8988T (cell line): ENCODE results near the gene CTXND1.
"Not testable (repeated sequence)": the region's sequence is repeated elsewhere in the genome, so short reads cannot be mapped to it uniquely, and the experiment has no call there.

Source experiments
- DNase-seq: peaks from one replicate; pipeline ENCODE4 v3.0.0; 2011

CTXND1 gene

GRCh38 chr15:80252121-80252518 is at the start of gene CTXND1:
Gene CTXND1 (minus strand): TSS chr15:80252213. CDS start chr15:80201949, 50,264 bp downstream.
- DNase-seq, result no peak

- no peak for DNase-seq
Measured at GRCh38 chr15:80301472-80301871, 49.5 kb upstream of the CTXND1 start.

GRCh38 chr15:80295777-80296176 is 43.8 kb upstream of the CTXND1 start:
- DNase-seq, result not testable (repeated sequence)

GRCh38 chr15:80292079-80292478 is 40.1 kb upstream of the CTXND1 start:
- no peak for DNase-seq

GRCh38 chr15:80290891-80291290 is 38.9 kb upstream of the CTXND1 start:
- DNase-seq, result not testable (repeated sequence)

GRCh38 chr15:80289528-80290495 is 37.8 kb upstream of the CTXND1 start:
- DNase-seq, result no peak

GRCh38 chr15:80288131-80288530 is 36.1 kb upstream of the CTXND1 start:
- DNase-seq, result no peak

- DNase-seq, result no peak
Measured at GRCh38 chr15:80286055-80286454, 34.0 kb upstream of the CTXND1 start.

- no peak for DNase-seq
Measured at GRCh38 chr15:80285379-80285778, 33.4 kb upstream of the CTXND1 start.

- DNase-seq, result no peak
Measured at GRCh38 chr15:80283531-80283930, 31.5 kb upstream of the CTXND1 start.

- DNase-seq, result no peak
Measured at GRCh38 chr15:80277147-80277546, 25.1 kb upstream of the CTXND1 start.

GRCh38 chr15:80275961-80276360 is 23.9 kb upstream of the CTXND1 start:
- no peak for DNase-seq

GRCh38 chr15:80274996-80275395 is 23.0 kb upstream of the CTXND1 start:
- DNase-seq, result no peak

GRCh38 chr15:80274554-80274953 is 22.5 kb upstream of the CTXND1 start:
- DNase-seq, result no peak

GRCh38 chr15:80272987-80273386 is 21.0 kb upstream of the CTXND1 start:
- DNase-seq, result no peak

GRCh38 chr15:80270472-80270871 is 18.5 kb upstream of the CTXND1 start:
- no peak for DNase-seq

- DNase-seq, result no peak
Measured at GRCh38 chr15:80268101-80268500, 16.1 kb upstream of the CTXND1 start.

GRCh38 chr15:80267658-80268057 is 15.6 kb upstream of the CTXND1 start:
- DNase-seq, result no peak

GRCh38 chr15:80266745-80267144 is 14.7 kb upstream of the CTXND1 start:
- DNase-seq, result no peak

GRCh38 chr15:80266113-80266512 is 14.1 kb upstream of the CTXND1 start:
- DNase-seq, result no peak

GRCh38 chr15:80265021-80265420 is 13.0 kb upstream of the CTXND1 start:
- DNase-seq, result no peak

GRCh38 chr15:80264031-80264430 is 12.0 kb upstream of the CTXND1 start:
- DNase-seq, result no peak

GRCh38 chr15:80260551-80260950 is 8.5 kb upstream of the CTXND1 start:
- DNase-seq, result no peak

GRCh38 chr15:80259942-80260510 is 8.0 kb upstream of the CTXND1 start:
- DNase-seq, result no peak
